Measurements from ENCODE around the gene SSBP2. TPM values are rescaled to one million over a fixed set of nuclear protein-coding genes. Genes with fewer than 3 reads are reported as not detected.

SSBP2 gene
- total RNA-seq, 3 donors from 2014 or later = 65.5 to 110 (median 76.6) TPM

- no peaks in the 10 kb centered on the region for H3K4me1 ChIP-seq
- no peak for DNase-seq (ENCODE audit: low spot score in 2 of 2)
- H3K27ac ChIP-seq = no peak overlapping the region
- H3K36me3 ChIP-seq = no peaks in the 10 kb centered on the region
- TF ChIP-seq CTCF (IDR thresholded peaks at IDR 0.05) (no peak), POLR2AphosphoS5 (IDR thresholded peaks at IDR 0.05) (no peak), POLR2A (IDR thresholded peaks at IDR 0.05) (no peak)
- intact Hi-C loops (cut with DNase I; ENCODE audit: low total_unique reads) = no loop called here
- H3K4me3 ChIP-seq = no peak overlapping the region
- no peaks in the 10 kb centered on the region for H3K9me3 ChIP-seq
- no peaks in the 10 kb centered on the region for H3K27me3 ChIP-seq
Measured at GRCh38 chr5:81762853-81763252, 12.0 kb upstream of the SSBP2 start.

- no peak for TF ChIP-seq POLR2A (IDR thresholded peaks at IDR 0.05)
- no peak for TF ChIP-seq POLR2AphosphoS5 (IDR thresholded peaks at IDR 0.05)
- TF ChIP-seq CTCF (IDR thresholded peaks at IDR 0.05) = no peak
- no peaks in the 10 kb centered on the region for H3K36me3 ChIP-seq
- no peak for DNase-seq (ENCODE audit: low spot score in 2 of 2)
- H3K4me3 ChIP-seq = no peak overlapping the region
- intact Hi-C loops (cut with DNase I; ENCODE audit: low total_unique reads) = no loop called here
- no peaks in the 10 kb centered on the region for H3K27me3 ChIP-seq
- no peaks in the 10 kb centered on the region for H3K9me3 ChIP-seq
- H3K27ac ChIP-seq = no peak overlapping the region
- peaks cover 0 to 1% of the 10 kb centered on the region in 2 donors for H3K4me1 ChIP-seq
Measured at GRCh38 chr5:81762401-81762800, 11.5 kb upstream of the SSBP2 start.

- no peak for TF ChIP-seq POLR2AphosphoS5 (IDR thresholded peaks at IDR 0.05)
- no peak for TF ChIP-seq POLR2A (IDR thresholded peaks at IDR 0.05)
- no peak for TF ChIP-seq CTCF (IDR thresholded peaks at IDR 0.05)
- intact Hi-C loops (cut with DNase I; ENCODE audit: low total_unique reads) = no loop called here
Measured at GRCh38 chr5:81761970-81762369, 11.1 kb upstream of the SSBP2 start.

GRCh38 chr5:81761270-81761669 is 10.4 kb upstream of the SSBP2 start:
- H3K27me3 ChIP-seq = no peaks in the 10 kb centered on the region
- H3K4me1 ChIP-seq = peaks cover 0 to 11% of the 10 kb centered on the region in 2 donors
- intact Hi-C loops (cut with DNase I; ENCODE audit: low total_unique reads) = no loop called here
- H3K4me3 ChIP-seq = no peak overlapping the region
- H3K36me3 ChIP-seq = no peaks in the 10 kb centered on the region
- no peak for DNase-seq (ENCODE audit: low spot score in 2 of 2)
- H3K9me3 ChIP-seq = no peaks in the 10 kb centered on the region
- H3K27ac ChIP-seq = peak overlapping the region in 1 of 2 donors; percentile 21
- TF ChIP-seq CTCF (IDR thresholded peaks at IDR 0.05) = no peak
- TF ChIP-seq POLR2A (IDR thresholded peaks at IDR 0.05) = no peak
- no peak for TF ChIP-seq POLR2AphosphoS5 (IDR thresholded peaks at IDR 0.05)

More at GRCh38 chr5:81761970-81762369, 11.1 kb upstream of the SSBP2 start:
- no peak overlapping the region for H3K4me3 ChIP-seq
- no peak for DNase-seq (ENCODE audit: low spot score in 2 of 2)
- H3K36me3 ChIP-seq = no peaks in the 10 kb centered on the region
- no peak overlapping the region for H3K27ac ChIP-seq
- H3K9me3 ChIP-seq = no peaks in the 10 kb centered on the region
- H3K4me1 ChIP-seq = peaks cover 0 to 6% of the 10 kb centered on the region in 2 donors
- H3K27me3 ChIP-seq = no peaks in the 10 kb centered on the region

- TF ChIP-seq CTCF (IDR thresholded peaks at IDR 0.05) = no peak
- H3K27me3 ChIP-seq = no peaks in the 10 kb centered on the region
- H3K27ac ChIP-seq = peak overlapping the region in 1 of 2 donors; percentile 21
- H3K9me3 ChIP-seq = no peaks in the 10 kb centered on the region
- no peaks in the 10 kb centered on the region for H3K36me3 ChIP-seq
- intact Hi-C loops (cut with DNase I; ENCODE audit: low total_unique reads) = no loop called here
- no peak for DNase-seq (ENCODE audit: low spot score in 2 of 2)
- peaks cover 0 to 11% of the 10 kb centered on the region in 2 donors for H3K4me1 ChIP-seq
- H3K4me3 ChIP-seq = no peak overlapping the region
Measured at GRCh38 chr5:81760521-81760920, 9.6 kb upstream of the SSBP2 start.
